GM10248 (cell line): Measurements from ENCODE around the gene PARD3B.

Experiments
- CTCF ChIA-PET: fragments of 300-600 bp; sonication (Branson Sonifier 250); formaldehyde crosslinking; extraction: SDS; loops from one replicate; lab custom pipeline; 2021; ENCODE audit warnings: antibody characterized with exemption; lab: Yijun Ruan, JAX
- POLR2A ChIA-PET: fragments of 350-650 bp; sonication (Branson Sonifier 250); formaldehyde crosslinking; extraction: SDS; loops from one replicate; lab custom pipeline; 2020; ENCODE audit warnings: antibody characterized with exemption; lab: Yijun Ruan, JAX
- DNase-seq: peaks from one replicate; pipeline ENCODE4 v3.0.0; 2012; ENCODE audit errors: extremely low spot score
- TF ChIP-seq, protein P1 (sequence below): IDR thresholded peaks from 2 replicates; pipeline ENCODE4 v1.5.1; 2012; ENCODE audit warnings: mild to moderate bottlenecking, low read depth; ENCODE audit errors: extremely low read depth, missing control alignments, control extremely low read depth

Gene PARD3B

DNA sequence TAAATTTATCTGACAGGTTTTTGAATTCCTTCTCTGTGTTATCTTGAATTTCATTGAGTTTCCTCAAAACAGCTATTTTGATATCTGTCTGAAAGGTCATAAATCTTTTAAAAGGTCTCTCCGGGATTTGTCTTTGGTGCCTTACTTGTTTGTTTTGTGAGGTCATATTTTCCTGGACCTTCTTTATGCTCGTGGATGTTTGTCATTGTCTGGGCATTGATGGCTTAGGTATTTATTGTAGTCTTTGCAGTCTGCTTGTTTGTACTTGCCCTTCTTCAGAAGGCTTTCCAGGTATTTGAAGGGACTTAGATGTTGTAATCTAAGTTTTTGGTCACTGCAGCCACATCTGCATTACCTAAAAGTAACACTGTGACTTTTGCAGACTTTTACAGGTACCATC, 355.2 kb downstream of the PARD3B start:
- DNase-seq = no peak
- ChIA-PET CTCF (no interaction called here), POLR2A (no interaction called here)
- TF ChIP-seq, protein P1, sequence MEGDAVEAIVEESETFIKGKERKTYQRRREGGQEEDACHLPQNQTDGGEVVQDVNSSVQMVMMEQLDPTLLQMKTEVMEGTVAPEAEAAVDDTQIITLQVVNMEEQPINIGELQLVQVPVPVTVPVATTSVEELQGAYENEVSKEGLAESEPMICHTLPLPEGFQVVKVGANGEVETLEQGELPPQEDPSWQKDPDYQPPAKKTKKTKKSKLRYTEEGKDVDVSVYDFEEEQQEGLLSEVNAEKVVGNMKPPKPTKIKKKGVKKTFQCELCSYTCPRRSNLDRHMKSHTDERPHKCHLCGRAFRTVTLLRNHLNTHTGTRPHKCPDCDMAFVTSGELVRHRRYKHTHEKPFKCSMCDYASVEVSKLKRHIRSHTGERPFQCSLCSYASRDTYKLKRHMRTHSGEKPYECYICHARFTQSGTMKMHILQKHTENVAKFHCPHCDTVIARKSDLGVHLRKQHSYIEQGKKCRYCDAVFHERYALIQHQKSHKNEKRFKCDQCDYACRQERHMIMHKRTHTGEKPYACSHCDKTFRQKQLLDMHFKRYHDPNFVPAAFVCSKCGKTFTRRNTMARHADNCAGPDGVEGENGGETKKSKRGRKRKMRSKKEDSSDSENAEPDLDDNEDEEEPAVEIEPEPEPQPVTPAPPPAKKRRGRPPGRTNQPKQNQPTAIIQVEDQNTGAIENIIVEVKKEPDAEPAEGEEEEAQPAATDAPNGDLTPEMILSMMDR = no peak

DNA sequence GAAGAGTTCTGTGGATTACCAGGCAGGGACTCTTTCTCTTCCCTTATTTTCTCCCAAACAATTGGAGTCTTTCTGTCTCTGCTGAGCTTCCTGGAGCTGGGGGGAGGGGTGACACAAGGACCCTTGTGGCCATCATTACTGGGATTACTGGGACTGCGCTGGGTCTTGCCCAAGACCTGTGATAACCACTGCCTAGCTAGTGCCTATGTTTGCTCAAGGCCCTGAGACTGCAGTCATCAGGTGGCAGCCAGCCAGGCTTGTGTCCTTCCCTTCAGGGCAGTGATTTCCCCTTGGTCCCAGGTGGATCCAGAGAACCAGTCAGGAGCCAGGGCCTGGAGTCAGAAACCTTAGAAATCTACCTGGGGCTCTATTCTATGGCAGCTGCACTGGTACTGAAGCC, 355.6 kb downstream of the PARD3B start:
- ChIA-PET CTCF (no interaction called here), POLR2A (no interaction called here)
- TF ChIP-seq, protein P1 = no peak
- DNase-seq = no peak

DNA sequence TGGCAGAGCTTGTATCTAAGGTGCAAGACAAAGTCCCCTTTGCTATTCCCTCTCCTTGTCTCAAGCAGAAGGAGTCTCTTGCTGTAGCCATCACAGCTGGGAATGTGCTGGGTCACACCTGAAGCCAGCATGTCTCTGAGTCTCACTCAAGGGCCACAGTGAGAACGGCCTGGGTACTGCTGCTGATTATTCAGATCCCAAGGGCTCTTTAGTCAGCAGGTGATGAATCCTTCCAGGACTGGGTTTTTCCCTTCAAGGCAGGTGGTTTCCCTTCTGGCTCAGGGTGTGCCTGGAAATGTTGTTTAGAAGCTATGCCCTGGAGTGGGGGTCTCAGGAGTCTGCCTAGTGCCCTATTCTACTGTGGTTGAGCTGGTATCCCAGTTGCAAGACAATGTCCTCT, 356.3 kb downstream of the PARD3B start:
- TF ChIP-seq, protein P1 = no peak
- DNase-seq = no peak
- ChIA-PET CTCF (interaction anchor here (1.2 kb wide), 1 partner anchor 10 kb away, joined by 4 read pairs; no protein-coding TSS in a partner anchor), POLR2A (no interaction called here)

DNA sequence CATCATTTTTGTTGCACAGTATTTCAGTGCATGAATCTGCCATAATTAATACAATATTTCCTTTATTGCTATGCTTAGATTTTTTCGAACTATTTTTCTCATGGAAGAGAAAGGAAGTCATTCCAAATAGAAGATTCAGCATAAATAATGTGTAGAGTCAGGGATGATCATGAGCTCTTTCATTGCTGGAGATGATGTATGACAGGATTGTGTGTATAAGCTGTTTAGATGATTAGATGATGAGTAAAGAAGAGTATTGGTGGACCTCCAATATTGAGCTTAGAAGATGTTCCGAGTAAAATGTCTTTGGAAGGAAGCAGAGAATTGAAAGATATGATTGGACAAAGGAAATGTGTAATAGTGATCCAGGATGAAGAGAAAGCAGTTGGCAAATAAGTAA, 364.5 kb downstream of the PARD3B start:
- TF ChIP-seq, protein P1 = no peak
- no peak for DNase-seq
- POLR2A ChIA-PET = no interaction called here
- CTCF ChIA-PET = interaction anchor here (1.4 to 1.6 kb wide), 2 partner anchors 14 to 15 kb away, joined by 3 to 4 read pairs; no protein-coding TSS in a partner anchor

DNA sequence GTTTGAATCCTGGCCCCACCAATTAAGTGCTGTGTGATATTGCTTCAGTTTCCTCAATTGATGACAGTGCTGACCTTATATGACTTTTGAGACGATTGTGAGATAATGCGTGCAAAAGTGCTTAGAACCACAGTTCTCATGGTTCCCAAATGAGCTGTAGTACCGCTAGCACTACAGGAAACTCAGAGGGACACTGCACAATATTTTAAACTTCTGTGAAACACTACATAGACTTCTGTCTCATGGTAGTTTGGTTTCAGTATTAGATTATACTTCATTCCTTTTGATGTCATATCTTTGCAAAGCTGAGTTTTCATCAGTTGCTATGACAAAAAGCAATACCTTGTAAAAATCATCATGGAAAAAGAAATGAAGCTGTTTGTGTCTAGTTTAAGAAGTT, 368.0 kb downstream of the PARD3B start:
- ChIA-PET POLR2A (no interaction called here), CTCF (no interaction called here)
- TF ChIP-seq, protein P1 = no peak
- no peak for DNase-seq

DNA sequence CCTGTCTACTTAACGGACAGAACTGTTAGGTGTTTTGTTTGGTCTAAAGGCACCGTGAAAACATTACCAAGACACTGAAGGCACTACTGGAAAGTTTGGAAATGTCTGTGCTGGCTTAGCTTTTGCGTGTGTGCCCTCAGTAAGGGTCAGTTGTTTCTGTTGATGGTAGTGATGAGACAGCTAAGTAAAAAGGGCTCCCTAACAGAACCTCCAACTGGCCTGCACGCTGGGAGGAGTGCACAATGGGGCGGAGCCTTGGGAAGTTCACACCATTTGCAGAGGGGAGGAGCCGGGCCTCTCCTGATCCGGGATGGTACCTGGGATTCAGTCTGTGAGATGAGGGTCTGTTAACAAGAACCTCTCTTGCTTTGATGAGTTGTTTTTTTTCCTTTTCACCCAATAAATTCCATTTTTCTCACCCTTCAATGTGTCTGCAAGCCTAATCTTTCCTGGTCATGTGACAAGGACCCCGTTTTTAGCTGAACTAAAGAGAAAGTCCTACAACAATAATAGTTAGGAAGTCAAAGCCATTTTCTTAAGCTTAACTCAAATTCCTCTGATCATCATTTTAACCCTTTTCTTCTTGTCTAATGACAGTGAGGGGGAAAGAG, 368.7 kb downstream of the PARD3B start:
- TF ChIP-seq, protein P1 = no peak
- no peak for DNase-seq
- CTCF ChIA-PET = interaction anchor here (1.0 kb wide), 1 partner anchor 11 kb away, joined by 3 read pairs; no protein-coding TSS in a partner anchor
- POLR2A ChIA-PET = no interaction called here

DNA sequence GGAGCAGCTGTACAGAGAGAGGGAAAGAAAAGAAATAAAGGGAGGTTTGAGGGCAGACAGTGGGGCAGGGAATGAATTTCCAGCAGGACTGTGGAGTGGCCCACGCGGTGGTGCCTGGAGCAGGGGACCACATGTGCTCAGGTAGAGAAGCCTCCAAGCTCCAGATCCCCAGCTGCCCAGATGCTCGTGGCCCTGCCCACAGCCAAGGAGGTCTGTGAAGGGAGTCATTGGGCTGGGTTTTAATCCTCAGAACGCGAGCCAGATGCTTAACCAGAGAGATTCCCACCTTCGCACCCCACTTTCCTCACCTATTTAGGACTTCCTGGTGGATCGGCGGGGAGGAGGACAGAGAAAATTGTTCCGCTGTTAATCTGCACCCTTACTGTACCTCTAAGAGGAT, 369.4 kb downstream of the PARD3B start:
- ChIA-PET POLR2A (no interaction called here), CTCF (interaction anchor here (1.0 kb wide), 1 partner anchor 10 kb away, joined by 3 read pairs; no protein-coding TSS in a partner anchor)
- TF ChIP-seq, protein P1 = no peak
- no peak for DNase-seq
